ENCODE data around the gene HTRA1. TPM values are rescaled to one million over a fixed set of nuclear protein-coding genes. Genes with fewer than 3 reads are reported as not detected.

Gene HTRA1
- total RNA-seq, 1 donor from 2014 or later = 3.5 TPM

DNA sequence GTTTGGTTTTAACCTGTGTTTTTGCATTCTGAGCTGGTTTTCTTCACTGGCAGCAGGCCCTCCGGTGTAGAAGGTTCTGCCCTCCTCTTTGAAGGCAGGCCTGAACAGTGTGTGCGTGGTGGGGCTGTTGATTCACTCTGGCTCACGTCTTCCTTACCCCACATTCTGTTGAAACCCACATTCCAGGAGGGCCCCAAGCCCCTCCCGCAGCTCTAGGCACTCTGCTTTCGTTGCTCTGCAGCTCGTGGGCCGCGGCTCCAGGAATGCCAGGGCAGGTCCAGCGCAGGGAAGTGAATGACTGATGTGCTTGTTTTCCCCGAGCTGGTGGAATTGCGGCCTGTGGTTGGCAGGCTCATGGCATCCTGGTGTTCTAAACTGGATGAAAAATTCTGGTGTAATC is 49.0 kb downstream of the HTRA1 start:
- TF ChIP-seq, protein P1, sequence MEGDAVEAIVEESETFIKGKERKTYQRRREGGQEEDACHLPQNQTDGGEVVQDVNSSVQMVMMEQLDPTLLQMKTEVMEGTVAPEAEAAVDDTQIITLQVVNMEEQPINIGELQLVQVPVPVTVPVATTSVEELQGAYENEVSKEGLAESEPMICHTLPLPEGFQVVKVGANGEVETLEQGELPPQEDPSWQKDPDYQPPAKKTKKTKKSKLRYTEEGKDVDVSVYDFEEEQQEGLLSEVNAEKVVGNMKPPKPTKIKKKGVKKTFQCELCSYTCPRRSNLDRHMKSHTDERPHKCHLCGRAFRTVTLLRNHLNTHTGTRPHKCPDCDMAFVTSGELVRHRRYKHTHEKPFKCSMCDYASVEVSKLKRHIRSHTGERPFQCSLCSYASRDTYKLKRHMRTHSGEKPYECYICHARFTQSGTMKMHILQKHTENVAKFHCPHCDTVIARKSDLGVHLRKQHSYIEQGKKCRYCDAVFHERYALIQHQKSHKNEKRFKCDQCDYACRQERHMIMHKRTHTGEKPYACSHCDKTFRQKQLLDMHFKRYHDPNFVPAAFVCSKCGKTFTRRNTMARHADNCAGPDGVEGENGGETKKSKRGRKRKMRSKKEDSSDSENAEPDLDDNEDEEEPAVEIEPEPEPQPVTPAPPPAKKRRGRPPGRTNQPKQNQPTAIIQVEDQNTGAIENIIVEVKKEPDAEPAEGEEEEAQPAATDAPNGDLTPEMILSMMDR (IDR thresholded peaks at IDR 0.05; ENCODE audit: unreplicated experiment) = no peak
- no peak for DNase-seq (ENCODE audit: low spot score, unreplicated experiment)
- Mint-ChIP-seq H3K9me3 (ENCODE audit: low read depth) (no peaks in the 10 kb centered on the region), H3K27me3 (peaks cover 26% of the 10 kb centered on the region), H3K36me3 (ENCODE audit: insufficient read depth) (no peaks in the 10 kb centered on the region), H3K4me3 (ENCODE audit: low read depth) (no peak overlapping the region), H3K4me1 (ENCODE audit: low read depth) (peaks cover 3% of the 10 kb centered on the region), H3K27ac (peak overlapping the region; percentile 1)

DNA sequence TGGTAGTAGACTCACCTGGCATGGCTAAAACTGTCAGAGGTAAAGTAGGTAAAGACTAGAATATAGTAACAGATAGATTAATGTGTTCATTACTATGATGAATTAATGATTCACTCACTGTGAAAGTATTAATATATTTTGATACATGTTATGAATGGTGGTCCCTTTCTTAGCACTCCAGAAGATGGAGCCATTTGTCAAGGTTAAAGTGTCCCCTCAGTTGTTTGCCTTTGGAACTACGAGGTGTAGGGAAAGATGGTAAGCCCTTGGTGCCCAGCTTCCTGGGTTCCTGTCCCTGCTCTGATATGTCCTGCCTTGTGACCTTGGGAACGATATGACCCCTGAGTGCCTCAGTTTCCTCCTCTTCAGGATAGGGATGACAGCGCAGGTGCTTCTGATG is 49.4 kb downstream of the HTRA1 start:
- H3K36me3 Mint-ChIP-seq (ENCODE audit: insufficient read depth) = no peaks in the 10 kb centered on the region
- no peak overlapping the region for H3K27ac Mint-ChIP-seq
- H3K4me3 Mint-ChIP-seq (ENCODE audit: low read depth) = no peak overlapping the region
- H3K4me1 Mint-ChIP-seq (ENCODE audit: low read depth) = peaks cover 3% of the 10 kb centered on the region
- H3K9me3 Mint-ChIP-seq (ENCODE audit: low read depth) = no peaks in the 10 kb centered on the region
- peaks cover 26% of the 10 kb centered on the region for H3K27me3 Mint-ChIP-seq
- no peak for DNase-seq (ENCODE audit: low spot score, unreplicated experiment)
- TF ChIP-seq, protein P1 (IDR thresholded peaks at IDR 0.05; ENCODE audit: unreplicated experiment) = no peak

DNA sequence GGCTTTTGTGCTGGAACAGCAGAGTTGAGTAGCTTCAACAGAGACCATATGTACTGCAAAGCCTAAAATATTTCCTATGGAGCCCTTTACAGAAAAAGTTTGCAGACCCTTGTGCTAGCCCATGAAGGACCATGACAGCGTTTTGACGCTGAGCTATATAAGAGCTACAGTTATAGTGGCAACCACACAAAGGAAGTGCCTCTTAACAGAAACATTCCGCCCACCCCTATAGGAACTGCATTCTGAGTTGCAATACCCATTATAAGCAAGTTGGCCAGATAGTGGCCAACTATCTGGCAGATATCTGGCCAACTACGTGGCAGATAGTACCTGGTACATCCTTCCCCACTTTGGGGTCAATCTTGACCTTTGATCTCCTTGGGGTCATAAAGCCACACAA is 51.7 kb downstream of the HTRA1 start:
- Mint-ChIP-seq H3K4me1 (ENCODE audit: low read depth) (peaks cover 3% of the 10 kb centered on the region), H3K9me3 (ENCODE audit: low read depth) (no peaks in the 10 kb centered on the region), H3K4me3 (ENCODE audit: low read depth) (no peak overlapping the region), H3K36me3 (ENCODE audit: insufficient read depth) (no peaks in the 10 kb centered on the region), H3K27ac (no peak overlapping the region), H3K27me3 (peaks cover 14% of the 10 kb centered on the region)
- DNase-seq (ENCODE audit: low spot score, unreplicated experiment) = no peak
- TF ChIP-seq, protein P1 (IDR thresholded peaks at IDR 0.05; ENCODE audit: unreplicated experiment) = no peak

DNA sequence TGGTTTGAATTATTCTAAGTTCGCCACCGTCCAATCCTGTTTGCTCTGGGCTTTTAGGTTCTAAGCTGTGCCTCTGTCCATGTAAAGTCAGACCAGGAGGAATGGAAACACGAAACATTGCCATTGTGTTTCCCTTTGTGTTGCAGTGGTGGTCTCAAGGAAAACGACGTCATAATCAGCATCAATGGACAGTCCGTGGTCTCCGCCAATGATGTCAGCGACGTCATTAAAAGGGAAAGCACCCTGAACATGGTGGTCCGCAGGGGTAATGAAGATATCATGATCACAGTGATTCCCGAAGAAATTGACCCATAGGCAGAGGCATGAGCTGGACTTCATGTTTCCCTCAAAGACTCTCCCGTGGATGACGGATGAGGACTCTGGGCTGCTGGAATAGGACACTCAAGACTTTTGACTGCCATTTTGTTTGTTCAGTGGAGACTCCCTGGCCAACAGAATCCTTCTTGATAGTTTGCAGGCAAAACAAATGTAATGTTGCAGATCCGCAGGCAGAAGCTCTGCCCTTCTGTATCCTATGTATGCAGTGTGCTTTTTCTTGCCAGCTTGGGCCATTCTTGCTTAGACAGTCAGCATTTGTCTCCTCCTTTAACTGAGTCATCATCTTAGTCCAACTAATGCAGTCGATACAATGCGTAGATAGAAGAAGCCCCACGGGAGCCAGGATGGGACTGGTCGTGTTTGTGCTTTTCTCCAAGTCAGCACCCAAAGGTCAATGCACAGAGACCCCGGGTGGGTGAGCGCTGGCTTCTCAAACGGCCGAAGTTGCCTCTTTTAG is 52.9 kb downstream of the HTRA1 start:
- TF ChIP-seq, protein P1 (IDR thresholded peaks at IDR 0.05; ENCODE audit: unreplicated experiment) = no peak
- Mint-ChIP-seq H3K27me3 (peaks cover 12% of the 10 kb centered on the region), H3K4me1 (ENCODE audit: low read depth) (peaks cover 3% of the 10 kb centered on the region), H3K4me3 (ENCODE audit: low read depth) (no peak overlapping the region), H3K9me3 (ENCODE audit: low read depth) (no peaks in the 10 kb centered on the region), H3K36me3 (ENCODE audit: insufficient read depth) (no peaks in the 10 kb centered on the region), H3K27ac (no peak overlapping the region)
- no peak for DNase-seq (ENCODE audit: low spot score, unreplicated experiment)

DNA sequence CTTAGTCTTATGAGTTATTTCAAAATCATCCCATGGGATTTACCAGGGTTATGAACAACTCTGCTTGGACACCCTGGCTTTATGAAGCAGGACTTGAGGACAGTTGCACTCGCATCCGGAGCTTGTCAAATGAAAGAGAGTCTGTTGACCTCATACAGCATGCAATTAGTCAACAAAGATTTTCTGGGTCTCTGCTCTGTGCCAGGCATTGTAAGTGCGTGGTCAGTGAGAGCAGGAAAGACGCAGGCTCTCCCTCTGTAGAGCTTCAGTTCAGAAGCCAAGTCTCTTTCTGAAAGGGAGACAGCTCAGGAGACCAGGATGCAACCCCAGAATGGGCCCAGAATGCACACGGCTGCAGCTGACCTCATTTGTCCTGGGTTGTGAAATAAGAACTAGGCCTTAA is 53.7 kb downstream of the HTRA1 start:
- H3K9me3 Mint-ChIP-seq (ENCODE audit: low read depth) = no peaks in the 10 kb centered on the region
- H3K4me1 Mint-ChIP-seq (ENCODE audit: low read depth) = peaks cover 3% of the 10 kb centered on the region
- no peak for DNase-seq (ENCODE audit: low spot score, unreplicated experiment)
- no peak overlapping the region for H3K4me3 Mint-ChIP-seq (ENCODE audit: low read depth)
- peaks cover 10% of the 10 kb centered on the region for H3K27me3 Mint-ChIP-seq
- TF ChIP-seq, protein P1 (IDR thresholded peaks at IDR 0.05; ENCODE audit: unreplicated experiment) = no peak
- H3K27ac Mint-ChIP-seq = no peak overlapping the region
- H3K36me3 Mint-ChIP-seq (ENCODE audit: insufficient read depth) = no peaks in the 10 kb centered on the region
